ENCODE results near the gene FAM131B. TPM values are rescaled to one million over a fixed set of nuclear protein-coding genes. Genes with fewer than 3 reads are reported as not detected.

Gene FAM131B
- total and polyA plus RNA-seq, 4 donors: 0.18 to 1.1 (median 0.54) TPM

DNA sequence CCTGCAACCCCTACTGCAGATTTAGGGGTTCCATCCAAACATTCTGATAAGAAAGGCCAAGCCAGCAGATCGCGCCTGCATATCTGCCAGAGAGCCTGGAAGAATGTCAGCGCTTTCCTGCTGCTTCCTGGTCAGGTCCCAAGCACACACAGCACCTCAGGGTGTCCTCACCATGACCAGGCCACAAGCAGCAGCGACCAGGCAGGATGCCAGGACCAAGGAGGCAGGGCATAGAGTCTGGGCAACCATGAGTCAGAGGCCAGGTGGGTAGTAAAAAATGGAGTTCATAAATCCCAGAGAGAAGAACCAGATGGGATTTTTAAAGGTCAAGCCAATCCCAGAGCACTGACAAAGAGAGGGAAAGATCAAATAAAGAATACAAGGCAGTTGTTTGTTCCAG is 5.5 kb upstream of the FAM131B start:
- Histone ChIP-seq H3K27ac (ENCODE audit: low read depth in 1 of 2, low read length in 1 of 2) (no peak overlapping the region), H3K36me3 (ENCODE audit: control insufficient read depth in 4 of 4, insufficient read depth in 4 of 4, low read length in 4 of 4) (no peaks in the 10 kb centered on the region), H3K4me3 (no peak overlapping the region), H3K9me3 (ENCODE audit: control insufficient read depth in 4 of 4, insufficient read depth in 3 of 4, low read length in 3 of 4) (no peaks in the 10 kb centered on the region), H3K9ac (ENCODE audit: insufficient read depth in 1 of 2, low read length in 2 of 2) (no peak overlapping the region), H3K27me3 (ENCODE audit: control insufficient read depth in 3 of 3, insufficient read depth in 3 of 3, low read length in 2 of 3) (peaks cover 0 to 31% (median 24%) of the 10 kb centered on the region in 3 donors), H3K4me1 (ENCODE audit: control insufficient read depth in 5 of 5, insufficient read depth in 5 of 5, low read length in 5 of 5) (peaks cover 0 to 4% (median 0%) of the 10 kb centered on the region in 5 donors)
- ATAC-seq (ENCODE audit: insufficient read depth, low FRiP score) (no peak), DNase-seq (no peak)
- TF ChIP-seq, protein P1, sequence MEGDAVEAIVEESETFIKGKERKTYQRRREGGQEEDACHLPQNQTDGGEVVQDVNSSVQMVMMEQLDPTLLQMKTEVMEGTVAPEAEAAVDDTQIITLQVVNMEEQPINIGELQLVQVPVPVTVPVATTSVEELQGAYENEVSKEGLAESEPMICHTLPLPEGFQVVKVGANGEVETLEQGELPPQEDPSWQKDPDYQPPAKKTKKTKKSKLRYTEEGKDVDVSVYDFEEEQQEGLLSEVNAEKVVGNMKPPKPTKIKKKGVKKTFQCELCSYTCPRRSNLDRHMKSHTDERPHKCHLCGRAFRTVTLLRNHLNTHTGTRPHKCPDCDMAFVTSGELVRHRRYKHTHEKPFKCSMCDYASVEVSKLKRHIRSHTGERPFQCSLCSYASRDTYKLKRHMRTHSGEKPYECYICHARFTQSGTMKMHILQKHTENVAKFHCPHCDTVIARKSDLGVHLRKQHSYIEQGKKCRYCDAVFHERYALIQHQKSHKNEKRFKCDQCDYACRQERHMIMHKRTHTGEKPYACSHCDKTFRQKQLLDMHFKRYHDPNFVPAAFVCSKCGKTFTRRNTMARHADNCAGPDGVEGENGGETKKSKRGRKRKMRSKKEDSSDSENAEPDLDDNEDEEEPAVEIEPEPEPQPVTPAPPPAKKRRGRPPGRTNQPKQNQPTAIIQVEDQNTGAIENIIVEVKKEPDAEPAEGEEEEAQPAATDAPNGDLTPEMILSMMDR (IDR thresholded peaks at IDR 0.05; ENCODE audit: control extremely low read depth, extremely low read depth): no peak
- WGBS, 2 donors: 91 to 96% methylated on average over 4 of the region's 4 CpGs

- ATAC-seq (ENCODE audit: insufficient read depth, low FRiP score): no peak
- no peak overlapping the region for H3K9ac ChIP-seq (ENCODE audit: insufficient read depth in 1 of 2, low read length in 2 of 2)
Measured at GRCh38 chr7:143363016-143363937, 764 bp upstream of the FAM131B start.

GRCh38 chr7:143361552-143362130 is 872 bp downstream of the FAM131B start:
- TF ChIP-seq, protein P1 (IDR thresholded peaks at IDR 0.05; ENCODE audit: control extremely low read depth, extremely low read depth): no peak
- H3K27me3 ChIP-seq (ENCODE audit: control insufficient read depth in 3 of 3, insufficient read depth in 3 of 3, low read length in 2 of 3): peaks cover 0 to 67% (median 29%) of the 10 kb centered on the region in 3 donors
- H3K27ac ChIP-seq (ENCODE audit: low read depth in 1 of 2, low read length in 1 of 2): no peak overlapping the region
- H3K4me1 ChIP-seq (ENCODE audit: control insufficient read depth in 5 of 5, insufficient read depth in 5 of 5, low read length in 5 of 5): peaks cover 0 to 8% (median 0%) of the 10 kb centered on the region in 5 donors
- no peak overlapping the region for H3K4me3 ChIP-seq
- DNase-seq (no peak), ATAC-seq (ENCODE audit: insufficient read depth, low FRiP score) (no peak)
- no peak overlapping the region for H3K9ac ChIP-seq (ENCODE audit: insufficient read depth in 1 of 2, low read length in 2 of 2)
- H3K36me3 ChIP-seq (ENCODE audit: control insufficient read depth in 4 of 4, insufficient read depth in 4 of 4, low read length in 4 of 4): no peaks in the 10 kb centered on the region
- H3K9me3 ChIP-seq (ENCODE audit: control insufficient read depth in 4 of 4, insufficient read depth in 3 of 4, low read length in 3 of 4): no peaks in the 10 kb centered on the region
- WGBS, 2 donors: 4 to 7% methylated on average over 30 to 46 of the region's 46 CpGs

More at GRCh38 chr7:143363016-143363937, 764 bp upstream of the FAM131B start:
- H3K27me3 ChIP-seq (ENCODE audit: control insufficient read depth in 3 of 3, insufficient read depth in 3 of 3, low read length in 2 of 3): peaks cover 0 to 67% (median 29%) of the 10 kb centered on the region in 3 donors
- peaks cover 0 to 8% (median 0%) of the 10 kb centered on the region in 5 donors for H3K4me1 ChIP-seq (ENCODE audit: control insufficient read depth in 5 of 5, insufficient read depth in 5 of 5, low read length in 5 of 5)
- no peak overlapping the region for H3K27ac ChIP-seq (ENCODE audit: low read depth in 1 of 2, low read length in 1 of 2)
- no peak overlapping the region for H3K4me3 ChIP-seq
- no peaks in the 10 kb centered on the region for H3K36me3 ChIP-seq (ENCODE audit: control insufficient read depth in 4 of 4, insufficient read depth in 4 of 4, low read length in 4 of 4)
- H3K9me3 ChIP-seq (ENCODE audit: control insufficient read depth in 4 of 4, insufficient read depth in 3 of 4, low read length in 3 of 4): no peaks in the 10 kb centered on the region
- TF ChIP-seq, protein P1 (IDR thresholded peaks at IDR 0.05; ENCODE audit: control extremely low read depth, extremely low read depth): no peak
- 43 to 63% methylated on average over 19 of the region's 19 CpGs for WGBS, 2 donors
- DNase-seq: no peak

Data from lung (tissue), 12 donors.